GM12891 (cell line): Measurements from ENCODE around the gene PTGER1.

Experiments used
- PAX5 ChIP-seq: IDR thresholded peaks from 2 replicates; pipeline ENCODE4 v1.6.1; 2011; ENCODE audit warnings: low read length, moderate library complexity, mild to moderate bottlenecking; ENCODE audit not compliant: insufficient read depth, severe bottlenecking
- POLR2A ChIP-seq: IDR thresholded peaks from 2 replicates; pipeline ENCODE4 v1.6.1; 2011; ENCODE audit warnings: low read depth, low read length, control low read depth
- POLR2AphosphoS5 ChIP-seq: IDR thresholded peaks from 2 replicates; pipeline ENCODE4 v1.6.1; 2011; ENCODE audit warnings: low read depth, low read length, control low read depth
- SPI1 ChIP-seq: IDR thresholded peaks from 2 replicates; pipeline ENCODE4 v1.6.1; 2011; ENCODE audit warnings: low read depth, low read length, control low read depth

- no peak for TF ChIP-seq POLR2A
- TF ChIP-seq PAX5: no peak
- no peak for TF ChIP-seq POLR2AphosphoS5
- no peak for TF ChIP-seq SPI1
Observed at GRCh38 chr19:14492756-14493337, 17.7 kb upstream of the PTGER1 start.
